Memory B cell (primary cell): ENCODE measurements around the gene ALKBH1.
"Not testable (repeated sequence)": the region's sequence is repeated elsewhere in the genome, so short reads cannot be mapped to it uniquely, and the experiment has no call there.

Experiments used
- ATAC-seq: fragments of 150-1000 bp; cut with Tn5 transposase; 2 replicates; pipeline ENCODE4 v1.10.0; 2021; ENCODE audit warnings: low read depth, mild to moderate bottlenecking, moderate library complexity
- DNase-seq, 2 donors: peaks; one replicate each; pipeline ENCODE4 v3.0.0; 2022; ENCODE audit warnings: low spot score in 2 of 2
- H3K27ac Mint-ChIP-seq: one replicate; pipeline ENCODE4 v1.8.0; 2022; ENCODE audit warnings: mild to moderate bottlenecking, moderate library complexity, mixed read lengths
- H3K27me3 Mint-ChIP-seq: one replicate; pipeline ENCODE4 v1.8.0; 2022; ENCODE audit warnings: mixed read lengths
- H3K36me3 Mint-ChIP-seq: one replicate; pipeline ENCODE4 v1.8.0; 2022; ENCODE audit warnings: mild to moderate bottlenecking, mixed read lengths
- H3K4me1 Mint-ChIP-seq: one replicate; pipeline ENCODE4 v1.8.0; 2022; ENCODE audit warnings: mixed read lengths
- H3K4me3 Mint-ChIP-seq: one replicate; pipeline ENCODE4 v1.8.0; 2022; ENCODE audit warnings: mild to moderate bottlenecking, moderate library complexity, mixed read lengths
- H3K9me3 Mint-ChIP-seq: one replicate; pipeline ENCODE4 v1.8.0; 2022; ENCODE audit warnings: mixed read lengths

ALKBH1 gene

GRCh38 chr14:77709412-77709811 is 1.6 kb upstream of the ALKBH1 start:
- H3K9me3 Mint-ChIP-seq, result no peaks in the 10 kb centered on the region
- H3K27me3 Mint-ChIP-seq, result no peaks in the 10 kb centered on the region
- H3K4me1 Mint-ChIP-seq, result peaks cover 23% of the 10 kb centered on the region
- H3K36me3 Mint-ChIP-seq, result peaks cover 8% of the 10 kb centered on the region
- H3K27ac Mint-ChIP-seq, result peak overlapping the region; percentile 94
- ATAC-seq, result no peak
- no peak for DNase-seq
- H3K4me3 Mint-ChIP-seq, result peak overlapping the region; percentile 92

GRCh38 chr14:77708749-77709148 is 926 bp upstream of the ALKBH1 start:
- Mint-ChIP-seq H3K27me3 (no peaks in the 10 kb centered on the region), H3K9me3 (no peaks in the 10 kb centered on the region), H3K4me3 (peak overlapping the region; percentile 92), H3K36me3 (peaks cover 11% of the 10 kb centered on the region), H3K27ac (peak overlapping the region; percentile 94), H3K4me1 (peaks cover 23% of the 10 kb centered on the region)
- DNase-seq (no peak), ATAC-seq (no peak)

GRCh38 chr14:77707355-77707723 is 484 bp downstream of the ALKBH1 start:
- no peaks in the 10 kb centered on the region for H3K27me3 Mint-ChIP-seq
- H3K4me1 Mint-ChIP-seq, result peaks cover 23% of the 10 kb centered on the region
- H3K4me3 Mint-ChIP-seq, result peak overlapping the region; percentile 92
- H3K36me3 Mint-ChIP-seq, result peaks cover 11% of the 10 kb centered on the region
- peak overlapping the region; percentile 94 for H3K27ac Mint-ChIP-seq
- DNase-seq, result peak in 1 of 2 donors; percentile 2
- H3K9me3 Mint-ChIP-seq, result no peaks in the 10 kb centered on the region
- peak; percentile 19 for ATAC-seq

- H3K27me3 Mint-ChIP-seq, result no peaks in the 10 kb centered on the region
- ATAC-seq (no peak), DNase-seq (no peak)
- H3K9me3 Mint-ChIP-seq, result no peaks in the 10 kb centered on the region
- no peak overlapping the region for H3K27ac Mint-ChIP-seq
- H3K36me3 Mint-ChIP-seq, result peaks cover 47% of the 10 kb centered on the region
- no peaks in the 10 kb centered on the region for H3K4me1 Mint-ChIP-seq
- no peak overlapping the region for H3K4me3 Mint-ChIP-seq
Observed at GRCh38 chr14:77691259-77691658, 16.6 kb downstream of the ALKBH1 start.

GRCh38 chr14:77682158-77682553 is 25.7 kb downstream of the ALKBH1 start:
- Mint-ChIP-seq H3K27ac (no peak overlapping the region), H3K4me3 (no peak overlapping the region), H3K27me3 (no peaks in the 10 kb centered on the region), H3K4me1 (no peaks in the 10 kb centered on the region), H3K36me3 (peaks cover 13% of the 10 kb centered on the region), H3K9me3 (no peaks in the 10 kb centered on the region)
- ATAC-seq (no peak), DNase-seq (no peak)

GRCh38 chr14:77681196-77682157 is 26.3 kb downstream of the ALKBH1 start:
- H3K4me1 Mint-ChIP-seq, result no peaks in the 10 kb centered on the region
- H3K27ac Mint-ChIP-seq, result no peak overlapping the region
- H3K9me3 Mint-ChIP-seq, result no peaks in the 10 kb centered on the region
- H3K27me3 Mint-ChIP-seq, result no peaks in the 10 kb centered on the region
- H3K4me3 Mint-ChIP-seq, result no peak overlapping the region
- ATAC-seq (no peak), DNase-seq (no peak)
- peaks cover 9% of the 10 kb centered on the region for H3K36me3 Mint-ChIP-seq

GRCh38 chr14:77674931-77675330 is 32.9 kb downstream of the ALKBH1 start:
- no peaks in the 10 kb centered on the region for H3K4me1 Mint-ChIP-seq
- DNase-seq (no peak), ATAC-seq (no peak)
- peaks cover 22% of the 10 kb centered on the region for H3K36me3 Mint-ChIP-seq
- H3K4me3 Mint-ChIP-seq, result no peak overlapping the region
- no peak overlapping the region for H3K27ac Mint-ChIP-seq
- no peaks in the 10 kb centered on the region for H3K9me3 Mint-ChIP-seq
- no peaks in the 10 kb centered on the region for H3K27me3 Mint-ChIP-seq

- no peaks in the 10 kb centered on the region for H3K4me1 Mint-ChIP-seq
Observed at GRCh38 chr14:77673193-77673592, 34.6 kb downstream of the ALKBH1 start.

GRCh38 chr14:77667331-77667730 is 40.5 kb downstream of the ALKBH1 start:
- no peak overlapping the region for H3K4me3 Mint-ChIP-seq
- DNase-seq (no peak), ATAC-seq (no peak)
- H3K4me1 Mint-ChIP-seq, result no peaks in the 10 kb centered on the region
- H3K27me3 Mint-ChIP-seq, result no peaks in the 10 kb centered on the region
- no peaks in the 10 kb centered on the region for H3K9me3 Mint-ChIP-seq
- H3K36me3 Mint-ChIP-seq, result no peaks in the 10 kb centered on the region
- no peak overlapping the region for H3K27ac Mint-ChIP-seq

More at GRCh38 chr14:77673193-77673592, 34.6 kb downstream of the ALKBH1 start:
- no peak overlapping the region for H3K4me3 Mint-ChIP-seq
- DNase-seq (no peak), ATAC-seq (no peak)
- H3K27me3 Mint-ChIP-seq, result no peaks in the 10 kb centered on the region
- peak overlapping the region; percentile 19 for H3K27ac Mint-ChIP-seq
- H3K36me3 Mint-ChIP-seq, result peaks cover 20% of the 10 kb centered on the region
- H3K9me3 Mint-ChIP-seq, result no peaks in the 10 kb centered on the region

- H3K27ac Mint-ChIP-seq, result no peak overlapping the region
- H3K9me3 Mint-ChIP-seq, result no peaks in the 10 kb centered on the region
- H3K36me3 Mint-ChIP-seq, result no peaks in the 10 kb centered on the region
- peaks cover 2% of the 10 kb centered on the region for H3K27me3 Mint-ChIP-seq
- ATAC-seq (no peak), DNase-seq (no peak)
- no peak overlapping the region for H3K4me3 Mint-ChIP-seq
- peaks cover 3% of the 10 kb centered on the region for H3K4me1 Mint-ChIP-seq
Observed at GRCh38 chr14:77663293-77663692, 44.5 kb downstream of the ALKBH1 start.

- H3K4me1 Mint-ChIP-seq, H3K4me3 Mint-ChIP-seq, H3K27me3 Mint-ChIP-seq, H3K9me3 Mint-ChIP-seq, ATAC-seq, H3K27ac Mint-ChIP-seq, DNase-seq, H3K36me3 Mint-ChIP-seq: not testable (repeated sequence)
Observed at GRCh38 chr14:77661562-77661961, 46.3 kb downstream of the ALKBH1 start.

- ATAC-seq, result no peak
- no peaks in the 10 kb centered on the region for H3K36me3 Mint-ChIP-seq
- no peaks in the 10 kb centered on the region for H3K9me3 Mint-ChIP-seq
- peaks cover 5% of the 10 kb centered on the region for H3K4me1 Mint-ChIP-seq
- DNase-seq, result no peak
- no peak overlapping the region for H3K27ac Mint-ChIP-seq
- H3K4me3 Mint-ChIP-seq, result no peak overlapping the region
- H3K27me3 Mint-ChIP-seq, result peaks cover 2% of the 10 kb centered on the region
Observed at GRCh38 chr14:77660754-77661153, 47.1 kb downstream of the ALKBH1 start.

GRCh38 chr14:77659831-77660230 is 48.0 kb downstream of the ALKBH1 start:
- Mint-ChIP-seq H3K27ac (no peak overlapping the region), H3K4me3 (no peak overlapping the region), H3K27me3 (peaks cover 4% of the 10 kb centered on the region), H3K9me3 (no peaks in the 10 kb centered on the region), H3K36me3 (no peaks in the 10 kb centered on the region), H3K4me1 (peaks cover 8% of the 10 kb centered on the region)
- no peak for DNase-seq
- no peak for ATAC-seq

- ATAC-seq (no peak), DNase-seq (no peak)
- no peaks in the 10 kb centered on the region for H3K36me3 Mint-ChIP-seq
- H3K27ac Mint-ChIP-seq, result no peak overlapping the region
- H3K27me3 Mint-ChIP-seq, result peaks cover 4% of the 10 kb centered on the region
- no peak overlapping the region for H3K4me3 Mint-ChIP-seq
- H3K9me3 Mint-ChIP-seq, result no peaks in the 10 kb centered on the region
- peaks cover 11% of the 10 kb centered on the region for H3K4me1 Mint-ChIP-seq
Observed at GRCh38 chr14:77657280-77657679, 50.5 kb downstream of the ALKBH1 start.

GRCh38 chr14:77654001-77654441 is 53.8 kb downstream of the ALKBH1 start:
- ATAC-seq, result no peak
- Mint-ChIP-seq H3K36me3 (no peaks in the 10 kb centered on the region), H3K27ac (no peak overlapping the region), H3K4me3 (no peak overlapping the region), H3K27me3 (peaks cover 2% of the 10 kb centered on the region), H3K9me3 (no peaks in the 10 kb centered on the region), H3K4me1 (peaks cover 10% of the 10 kb centered on the region)
- no peak for DNase-seq
